T-cell (primary cell): ENCODE measurements around the gene KCNK5. TPM values are rescaled to one million over a fixed set of nuclear protein-coding genes. Genes with fewer than 3 reads are reported as not detected.
A peak's percentile ranks its signal among the peaks of the same experiment; 100 is the strongest.

Experiments used
- ATAC-seq, 4 experiments: fragments of 200-7000 bp in 3 of 4; fragments of 150-1000 bp in 1 of 4; cut with Tn5 transposase; replicated peaks in 1 of 4; 1 replicate in 3 of 4; 2 replicates in 1 of 4; pipeline ENCODE4 v1.10.0; 2021; ENCODE audit warnings: moderate library complexity in 3 of 4, mild to moderate bottlenecking in 2 of 4, moderate number of reproducible peaks in 1 of 4
- CTCF ChIA-PET, 2 donors: fragments of 300-600 bp; sonication (Branson Sonifier 250); formaldehyde crosslinking; loops; one replicate each; lab custom pipeline; 2022; ENCODE audit warnings: antibody characterized with exemption in 2 of 2; lab: Charles Lee
- POLR2A ChIA-PET, 2 donors: fragments of 300-600 bp; sonication (Branson Sonifier 250); formaldehyde crosslinking; loops; one replicate each; lab custom pipeline; 2022; ENCODE audit warnings: antibody characterized with exemption in 2 of 2; lab: Charles Lee
- DNase-seq, 35 experiments: peaks; one replicate each; pipeline versions ENCODE4 v3.0.0 to v3.0.0-alpha.2; 2013 to 2023
- H3K27ac ChIP-seq: one replicate; pipeline ENCODE4 v1.5.1; 2013; ENCODE audit warnings: low read length
- H3K27me3 ChIP-seq, 2 experiments: replicated peaks in 1 of 2; 1 replicate in 1 of 2; 2 replicates in 1 of 2; pipeline versions ENCODE4 v1.6.1 to v1.7.0; 2013; ENCODE audit warnings: low read length in 1 of 2, mixed read lengths in 1 of 2; ENCODE audit not compliant: control insufficient read depth in 2 of 2, insufficient read depth in 2 of 2; ENCODE audit errors: extremely low read depth in 1 of 2
- H3K36me3 ChIP-seq, 2 donors: 1 replicate in 1 of 2; 2 replicates in 1 of 2; pipeline versions ENCODE4 v1.6.1 to v1.7.0; 2013; ENCODE audit warnings: low read length in 1 of 2; ENCODE audit not compliant: control insufficient read depth in 2 of 2, insufficient read depth in 1 of 2; ENCODE audit errors: extremely low read depth in 1 of 2
- H3K4me1 ChIP-seq, 2 experiments: 1 replicate in 1 of 2; 2 replicates in 1 of 2; pipeline versions ENCODE4 v1.6.1 to v1.7.0; 2013; ENCODE audit warnings: low read length in 2 of 2, mixed read lengths in 1 of 2; ENCODE audit not compliant: insufficient read depth in 2 of 2, control insufficient read depth in 1 of 2; ENCODE audit errors: extremely low read depth in 1 of 2
- H3K4me3 ChIP-seq, 2 donors: 1 replicate in 1 of 2; 2 replicates in 1 of 2; pipeline versions ENCODE4 v1.5.1 to v1.7.0; 2013; ENCODE audit warnings: mild to moderate bottlenecking in 2 of 2, low read length in 1 of 2, moderate library complexity in 1 of 2; ENCODE audit not compliant: control insufficient read depth in 1 of 2; ENCODE audit errors: extremely low read depth in 1 of 2
- H3K9me3 ChIP-seq: 2 replicates; pipeline ENCODE4 v1.7.0; 2013
- H3K27ac Mint-ChIP-seq, 2 donors: one replicate each; pipeline ENCODE4 v1.8.0; 2020 to 2021; ENCODE audit warnings: mild to moderate bottlenecking in 2 of 2, mixed read lengths in 2 of 2
- H3K27me3 Mint-ChIP-seq, 2 donors: one replicate each; pipeline ENCODE4 v1.8.0; 2021 to 2022; ENCODE audit warnings: mixed read lengths in 2 of 2
- H3K36me3 Mint-ChIP-seq: one replicate; pipeline ENCODE4 v1.8.0; 2021; ENCODE audit warnings: mixed read lengths
- H3K4me1 Mint-ChIP-seq, 3 donors: one replicate each; pipeline ENCODE4 v1.8.0; 2020 to 2022; ENCODE audit warnings: mixed read lengths in 3 of 3, mild to moderate bottlenecking in 1 of 3
- H3K4me3 Mint-ChIP-seq, 3 donors: one replicate each; pipeline ENCODE4 v1.8.0; 2020 to 2022; ENCODE audit warnings: mild to moderate bottlenecking in 3 of 3, mixed read lengths in 3 of 3, moderate library complexity in 3 of 3
- H3K9me3 Mint-ChIP-seq, 3 donors: one replicate each; pipeline ENCODE4 v1.8.0; 2020 to 2022; ENCODE audit warnings: mixed read lengths in 3 of 3
- WGBS: methylation state at CpG from one replicate; pipeline ENCODE4 v1.1.5; 2013; ENCODE audit warnings: missing lambda C conversion rate; ENCODE audit not compliant: insufficient coverage; 5-methylcytosine and 5-hydroxymethylcytosine counted together
- total RNA-seq, 35 experiments: library from RNA in 6 of 35; stranded (reverse) in 6 of 35; fragments of 120-200 nt in 1 of 35; gene quantifications; one replicate each; pipeline versions ENCODE4 v1.2.1 to v1.2.4 and lab custom pipeline; 2013 to 2026

KCNK5 gene, protein sequence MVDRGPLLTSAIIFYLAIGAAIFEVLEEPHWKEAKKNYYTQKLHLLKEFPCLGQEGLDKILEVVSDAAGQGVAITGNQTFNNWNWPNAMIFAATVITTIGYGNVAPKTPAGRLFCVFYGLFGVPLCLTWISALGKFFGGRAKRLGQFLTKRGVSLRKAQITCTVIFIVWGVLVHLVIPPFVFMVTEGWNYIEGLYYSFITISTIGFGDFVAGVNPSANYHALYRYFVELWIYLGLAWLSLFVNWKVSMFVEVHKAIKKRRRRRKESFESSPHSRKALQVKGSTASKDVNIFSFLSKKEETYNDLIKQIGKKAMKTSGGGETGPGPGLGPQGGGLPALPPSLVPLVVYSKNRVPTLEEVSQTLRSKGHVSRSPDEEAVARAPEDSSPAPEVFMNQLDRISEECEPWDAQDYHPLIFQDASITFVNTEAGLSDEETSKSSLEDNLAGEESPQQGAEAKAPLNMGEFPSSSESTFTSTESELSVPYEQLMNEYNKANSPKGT
- total RNA-seq: 1 to 10 TPM in 2 of 5 donors, under 1 TPM in 3; 0.60 to 1.1 (median 0.93) TPM
- total RNA-seq (2013): 0.92 TPM
- total RNA-seq (lab: John Stamatoyannopoulos, UW): 0.74 to 194 (median 3.1) reads per million in 29 experiments

- no peak within 1 kb of the TSS for H3K27ac ChIP-seq
- 1% methylated on average over 62 of the region's 73 CpGs for WGBS
- peaks cover 44 to 47% (median 45%) of the 10 kb centered on the region in 3 donors for H3K4me1 Mint-ChIP-seq
- ATAC-seq (peak; percentile 84 to 92 (median 88)), DNase-seq (peak; percentile 8 to 79 (median 47))
- peaks cover 0 to 11% of the 10 kb centered on the region in 2 donors for H3K27me3 Mint-ChIP-seq
- ChIA-PET POLR2A (no interaction called here), CTCF (no interaction called here)
- H3K4me3 ChIP-seq: peak within 1 kb of the TSS; percentile 58 to 69
- H3K4me3 Mint-ChIP-seq: peak within 1 kb of the TSS; percentile 70 to 81 (median 78)
- peaks cover 25 to 44% of the 10 kb centered on the region in 2 experiments for H3K4me1 ChIP-seq
- H3K36me3 Mint-ChIP-seq: no peaks in the 10 kb centered on the region
- peaks cover 0 to 25% of the 10 kb centered on the region in 2 experiments for H3K27me3 ChIP-seq
- no peak within 1 kb of the TSS for H3K27ac Mint-ChIP-seq
- no peaks in the 10 kb centered on the region for H3K9me3 ChIP-seq
- H3K36me3 ChIP-seq: no peaks in the 10 kb centered on the region
- no peaks in the 10 kb centered on the region for H3K9me3 Mint-ChIP-seq
Observed at GRCh38 chr6:39228992-39229767, at the start of gene KCNK5. Gene KCNK5 (minus strand): TSS chr6:39229475. CDS start chr6:39229111, 364 bp downstream.

- Histone ChIP-seq H3K27ac (no peak overlapping the region), H3K4me1 (no peaks in the 10 kb centered on the region), H3K36me3 (no peaks in the 10 kb centered on the region), H3K27me3 (peaks cover 2 to 13% of the 10 kb centered on the region in 2 experiments), H3K4me3 (no peak overlapping the region), H3K9me3 (no peaks in the 10 kb centered on the region)
- Mint-ChIP-seq H3K4me1 (no peaks in the 10 kb centered on the region), H3K4me3 (no peak overlapping the region), H3K9me3 (no peaks in the 10 kb centered on the region), H3K36me3 (no peaks in the 10 kb centered on the region), H3K27ac (no peak overlapping the region), H3K27me3 (peaks cover 0 to 2% of the 10 kb centered on the region in 2 donors)
- no CpG with 5 or more reads among the region's 3 CpGs for WGBS
- DNase-seq (no peak), ATAC-seq (no peak)
- POLR2A ChIA-PET: no interaction called here
- CTCF ChIA-PET: interaction anchor here (0.7 to 1.0 kb wide), 3 partner anchors 34 to 404 kb away, joined by 3 to 6 read pairs (median 3); no protein-coding TSS in a partner anchor
Observed at GRCh38 chr6:39276379-39276995, 47.2 kb upstream of the KCNK5 start.

- Histone ChIP-seq H3K4me1 (no peaks in the 10 kb centered on the region), H3K27ac (no peak overlapping the region), H3K36me3 (no peaks in the 10 kb centered on the region), H3K27me3 (peaks cover 2 to 5% of the 10 kb centered on the region in 2 experiments), H3K4me3 (no peak overlapping the region), H3K9me3 (no peaks in the 10 kb centered on the region)
- Mint-ChIP-seq H3K9me3 (no peaks in the 10 kb centered on the region), H3K36me3 (no peaks in the 10 kb centered on the region), H3K4me1 (no peaks in the 10 kb centered on the region), H3K27me3 (peaks cover 0 to 2% of the 10 kb centered on the region in 2 donors), H3K4me3 (no peak overlapping the region), H3K27ac (no peak overlapping the region)
- ATAC-seq (no peak), DNase-seq (no peak)
- ChIA-PET CTCF (no interaction called here), POLR2A (no interaction called here)
- 95% methylated on average over 3 of the region's 3 CpGs for WGBS
Observed at GRCh38 chr6:39274903-39275302, 45.6 kb upstream of the KCNK5 start.

- no peak overlapping the region for H3K27ac Mint-ChIP-seq
- H3K4me1 ChIP-seq: no peaks in the 10 kb centered on the region
- no peak overlapping the region for H3K27ac ChIP-seq
- H3K9me3 ChIP-seq: no peaks in the 10 kb centered on the region
- no peaks in the 10 kb centered on the region for H3K9me3 Mint-ChIP-seq
- no peaks in the 10 kb centered on the region for H3K36me3 ChIP-seq
- H3K4me3 ChIP-seq: no peak overlapping the region
- no peaks in the 10 kb centered on the region for H3K36me3 Mint-ChIP-seq
- DNase-seq: no peak
- H3K27me3 Mint-ChIP-seq: peaks cover 0 to 2% of the 10 kb centered on the region in 2 donors
- ATAC-seq: no peak
- no peak overlapping the region for H3K4me3 Mint-ChIP-seq
- H3K4me1 Mint-ChIP-seq: no peaks in the 10 kb centered on the region
- 33% methylated on average over 2 of the region's 4 CpGs for WGBS
- ChIA-PET POLR2A (no interaction called here), CTCF (no interaction called here)
- peaks cover 2% of the 10 kb centered on the region in 2 experiments for H3K27me3 ChIP-seq
Observed at GRCh38 chr6:39274471-39274870, 45.2 kb upstream of the KCNK5 start.

DNA sequence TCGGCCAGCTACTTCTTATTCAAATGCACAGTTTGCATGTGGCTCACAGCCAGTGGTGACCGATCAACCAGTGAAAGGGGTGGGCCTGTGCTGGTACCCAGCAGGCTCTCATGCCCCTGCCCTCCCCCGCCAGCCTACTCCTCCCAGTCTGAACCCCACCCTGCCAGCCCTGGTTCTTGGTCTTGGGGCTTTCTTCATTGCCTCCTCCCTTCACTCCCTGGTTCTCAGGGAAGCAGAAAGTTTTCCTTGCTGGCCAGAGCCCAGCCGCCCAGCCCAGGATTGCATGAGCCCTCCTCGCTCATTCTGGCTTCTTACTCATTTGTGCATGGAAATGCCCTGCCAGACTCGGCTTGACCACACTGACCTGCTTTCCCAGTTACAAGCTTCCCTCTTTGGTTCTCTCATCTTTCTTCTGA, 44.1 kb upstream of the KCNK5 start:
- Histone ChIP-seq H3K36me3 (no peaks in the 10 kb centered on the region), H3K9me3 (no peaks in the 10 kb centered on the region), H3K27ac (no peak overlapping the region), H3K4me1 (no peaks in the 10 kb centered on the region), H3K4me3 (no peak overlapping the region), H3K27me3 (peaks cover 0 to 2% of the 10 kb centered on the region in 2 experiments)
- ChIA-PET CTCF (interaction anchor here in 1 of 2 donors (0.7 kb wide), 1 partner anchor 179 kb away, joined by 3 read pairs; no protein-coding TSS in a partner anchor), POLR2A (no interaction called here)
- H3K27me3 Mint-ChIP-seq: peaks cover 0 to 2% of the 10 kb centered on the region in 2 donors
- no peak for ATAC-seq
- no peaks in the 10 kb centered on the region for H3K9me3 Mint-ChIP-seq
- no peak overlapping the region for H3K27ac Mint-ChIP-seq
- H3K36me3 Mint-ChIP-seq: no peaks in the 10 kb centered on the region
- H3K4me3 Mint-ChIP-seq: no peak overlapping the region
- DNase-seq: no peak
- H3K4me1 Mint-ChIP-seq: no peaks in the 10 kb centered on the region
- WGBS: 73% methylated on average over 6 of the region's 6 CpGs

GRCh38 chr6:39269961-39270360, 40.7 kb upstream of the KCNK5 start:
- no peak for ATAC-seq
- Mint-ChIP-seq H3K4me3 (no peak overlapping the region), H3K9me3 (no peaks in the 10 kb centered on the region), H3K4me1 (no peaks in the 10 kb centered on the region), H3K27me3 (peaks cover 0 to 2% of the 10 kb centered on the region in 2 donors), H3K27ac (no peak overlapping the region), H3K36me3 (no peaks in the 10 kb centered on the region)
- Histone ChIP-seq H3K4me1 (no peaks in the 10 kb centered on the region), H3K4me3 (no peak overlapping the region), H3K27me3 (no peaks in the 10 kb centered on the region), H3K9me3 (no peaks in the 10 kb centered on the region), H3K27ac (no peak overlapping the region), H3K36me3 (no peaks in the 10 kb centered on the region)
- POLR2A ChIA-PET: no interaction called here
- CTCF ChIA-PET: no interaction called here
- DNase-seq: no peak
- WGBS: no CpG with 5 or more reads among the region's 1 CpG
